Measurements from ENCODE around the gene PRR5.
"Not testable (repeated sequence)": the region's sequence is repeated elsewhere in the genome, so short reads cannot be mapped to it uniquely, and the experiment has no call there.

PRR5 gene

DNA sequence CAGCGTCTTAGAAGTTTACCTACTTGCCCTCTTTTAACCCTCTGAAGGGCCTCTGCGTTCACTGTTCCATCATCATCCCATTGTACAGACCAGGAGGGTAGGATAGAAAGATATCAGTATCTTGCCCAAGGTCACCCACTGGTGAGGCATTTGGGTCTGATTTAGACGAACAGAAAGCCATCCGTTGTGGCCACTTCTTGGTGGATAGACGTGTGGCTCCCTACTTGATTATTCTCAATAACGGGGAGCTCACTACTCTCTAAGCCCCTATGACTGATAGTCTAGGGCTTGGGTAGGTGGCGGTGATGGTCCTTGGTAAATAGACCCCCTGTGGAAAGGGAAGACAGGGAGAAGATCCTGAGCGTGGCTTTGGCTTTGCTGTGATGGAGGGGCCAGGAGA, 28.6 kb upstream of the PRR5 start:
- Histone ChIP-seq H3K4me1 (ENCODE audit: control insufficient read depth in 1 of 2, insufficient read depth in 2 of 2, low read length in 2 of 2) (peaks cover 9 to 18% of the 10 kb centered on the region in 2 donors), H3K27ac (ENCODE audit: low read depth, low read length) (no peak overlapping the region), H3K27me3 (ENCODE audit: control insufficient read depth in 1 of 2, insufficient read depth in 2 of 2, low read length in 2 of 2) (peaks cover 17 to 22% of the 10 kb centered on the region in 2 donors), H3K36me3 (ENCODE audit: control insufficient read depth in 1 of 2, insufficient read depth in 2 of 2, low read length in 2 of 2) (no peaks in the 10 kb centered on the region), H3K4me3 (ENCODE audit: low read depth in 1 of 2, low read length in 2 of 2) (no peak overlapping the region), H3K9me3 (ENCODE audit: control insufficient read depth in 1 of 2, low read length in 2 of 2) (no peaks in the 10 kb centered on the region), H3K9ac (ENCODE audit: low read depth in 1 of 2, low read length in 2 of 2) (no peak overlapping the region)

DNA sequence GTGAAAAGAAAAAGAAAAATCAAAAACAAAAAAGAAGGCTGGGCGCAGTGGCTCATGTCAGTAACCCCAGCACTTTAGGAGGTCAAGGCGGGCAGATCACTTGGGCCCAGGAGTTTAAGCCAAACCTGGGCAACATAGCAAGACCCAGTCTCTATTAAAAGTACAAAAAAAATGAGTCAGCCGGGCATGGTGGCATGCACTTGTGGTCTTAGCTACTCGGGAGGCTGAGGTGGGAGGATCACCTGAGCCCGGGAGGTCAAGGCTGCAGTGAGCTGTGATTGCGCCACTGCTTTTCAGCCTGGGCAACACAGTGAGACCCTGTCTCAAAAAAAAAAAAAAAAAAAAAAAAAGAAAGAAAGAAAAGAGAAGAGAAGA, 26.0 kb upstream of the PRR5 start:
- H3K4me1 ChIP-seq (ENCODE audit: control insufficient read depth in 1 of 2, insufficient read depth in 2 of 2, low read length in 2 of 2) = peaks cover 5 to 20% of the 10 kb centered on the region in 2 donors
- not testable (repeated sequence) for H3K4me3 ChIP-seq (ENCODE audit: low read depth in 1 of 2, low read length in 2 of 2); H3K36me3 ChIP-seq (ENCODE audit: control insufficient read depth in 1 of 2, insufficient read depth in 2 of 2, low read length in 2 of 2); H3K9ac ChIP-seq (ENCODE audit: low read depth in 1 of 2, low read length in 2 of 2); H3K9me3 ChIP-seq (ENCODE audit: control insufficient read depth in 1 of 2, low read length in 2 of 2); H3K27ac ChIP-seq (ENCODE audit: low read depth, low read length); H3K27me3 ChIP-seq (ENCODE audit: control insufficient read depth in 1 of 2, insufficient read depth in 2 of 2, low read length in 2 of 2)

DNA sequence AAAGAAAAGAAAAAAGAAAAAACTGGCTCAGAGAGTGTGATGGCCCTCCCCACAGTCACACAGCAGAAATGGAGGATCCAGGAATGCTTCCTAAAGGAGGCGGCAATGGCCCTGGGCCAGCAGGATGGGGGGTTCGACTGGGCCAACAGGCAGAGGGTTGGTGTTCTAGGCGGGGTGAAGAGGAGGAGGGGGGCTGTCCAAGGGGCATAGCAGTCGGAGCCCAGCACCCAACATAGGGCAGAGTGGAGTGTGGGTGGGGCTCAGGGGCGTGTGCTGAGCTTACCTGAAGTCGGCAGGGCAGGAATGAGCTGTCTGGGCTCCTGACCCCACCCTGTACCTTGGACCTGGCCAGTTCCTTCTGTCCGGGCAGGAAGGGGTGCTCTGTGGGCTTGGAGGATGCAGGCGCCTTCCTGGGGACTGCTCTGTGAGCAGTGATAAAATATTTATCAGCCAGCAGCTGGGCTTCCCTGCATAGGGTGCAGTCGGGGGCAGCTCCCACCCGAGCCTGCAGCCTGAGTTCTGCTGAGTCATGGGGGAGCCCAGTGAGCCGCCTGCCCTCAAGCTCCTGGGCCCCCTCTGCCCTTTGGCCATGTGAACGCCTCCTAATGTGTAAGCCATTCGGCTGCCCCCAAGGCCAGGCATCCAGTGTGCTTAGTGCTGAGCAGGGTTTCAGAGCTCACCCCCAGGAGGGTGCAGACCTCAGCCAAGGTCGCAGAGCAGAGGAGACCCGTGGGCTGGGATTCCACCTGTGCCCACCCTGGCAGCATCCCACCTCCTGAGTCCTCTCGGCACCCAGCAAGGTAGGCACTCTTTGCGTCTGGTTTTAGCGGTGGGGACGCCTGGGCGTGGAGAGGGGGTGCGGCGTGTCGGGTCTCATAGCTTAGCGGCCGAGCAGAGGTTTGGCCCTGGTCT, 25.3 kb upstream of the PRR5 start:
- Histone ChIP-seq H3K9me3 (ENCODE audit: control insufficient read depth in 1 of 2, low read length in 2 of 2) (no peaks in the 10 kb centered on the region), H3K4me1 (ENCODE audit: control insufficient read depth in 1 of 2, insufficient read depth in 2 of 2, low read length in 2 of 2) (peaks cover 5 to 21% of the 10 kb centered on the region in 2 donors), H3K27ac (ENCODE audit: low read depth, low read length) (no peak overlapping the region), H3K27me3 (ENCODE audit: control insufficient read depth in 1 of 2, insufficient read depth in 2 of 2, low read length in 2 of 2) (peaks cover 2 to 5% of the 10 kb centered on the region in 2 donors), H3K36me3 (ENCODE audit: control insufficient read depth in 1 of 2, insufficient read depth in 2 of 2, low read length in 2 of 2) (no peaks in the 10 kb centered on the region), H3K9ac (ENCODE audit: low read depth in 1 of 2, low read length in 2 of 2) (peak overlapping the region; percentile 61 to 76), H3K4me3 (ENCODE audit: low read depth in 1 of 2, low read length in 2 of 2) (peak overlapping the region; percentile 72 to 74)

DNA sequence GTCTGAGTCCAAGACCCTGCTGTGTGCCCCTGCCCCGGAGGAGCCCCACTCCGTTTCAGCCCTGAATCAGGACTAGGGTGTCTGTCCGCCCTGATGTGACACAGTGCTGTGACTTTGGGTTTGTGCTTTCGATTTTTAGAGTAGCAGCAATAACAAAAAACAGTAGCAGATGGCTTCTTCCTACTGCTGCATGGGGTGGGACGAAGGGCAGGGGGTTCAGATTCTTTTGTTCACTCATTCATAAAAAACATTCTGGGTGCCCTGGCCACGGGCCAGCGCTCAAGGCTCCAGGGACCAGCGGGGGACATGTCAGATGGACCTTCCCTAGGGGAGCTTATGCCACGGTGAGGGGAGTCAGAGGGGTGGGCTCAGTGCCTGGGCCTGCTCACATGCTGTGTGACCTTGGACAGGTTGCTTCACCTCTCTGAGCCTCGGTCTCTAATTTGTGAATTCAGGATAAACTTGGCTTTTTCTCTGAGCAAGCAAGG, 24.6 kb upstream of the PRR5 start:
- Histone ChIP-seq H3K36me3 (ENCODE audit: control insufficient read depth in 1 of 2, insufficient read depth in 2 of 2, low read length in 2 of 2) (no peaks in the 10 kb centered on the region), H3K4me3 (ENCODE audit: low read depth in 1 of 2, low read length in 2 of 2) (peak overlapping the region; percentile 72 to 74), H3K27ac (ENCODE audit: low read depth, low read length) (no peak overlapping the region), H3K9me3 (ENCODE audit: control insufficient read depth in 1 of 2, low read length in 2 of 2) (no peaks in the 10 kb centered on the region), H3K27me3 (ENCODE audit: control insufficient read depth in 1 of 2, insufficient read depth in 2 of 2, low read length in 2 of 2) (no peaks in the 10 kb centered on the region), H3K4me1 (ENCODE audit: control insufficient read depth in 1 of 2, insufficient read depth in 2 of 2, low read length in 2 of 2) (peaks cover 5 to 23% of the 10 kb centered on the region in 2 donors), H3K9ac (ENCODE audit: low read depth in 1 of 2, low read length in 2 of 2) (peak overlapping the region; percentile 61 to 76)

DNA sequence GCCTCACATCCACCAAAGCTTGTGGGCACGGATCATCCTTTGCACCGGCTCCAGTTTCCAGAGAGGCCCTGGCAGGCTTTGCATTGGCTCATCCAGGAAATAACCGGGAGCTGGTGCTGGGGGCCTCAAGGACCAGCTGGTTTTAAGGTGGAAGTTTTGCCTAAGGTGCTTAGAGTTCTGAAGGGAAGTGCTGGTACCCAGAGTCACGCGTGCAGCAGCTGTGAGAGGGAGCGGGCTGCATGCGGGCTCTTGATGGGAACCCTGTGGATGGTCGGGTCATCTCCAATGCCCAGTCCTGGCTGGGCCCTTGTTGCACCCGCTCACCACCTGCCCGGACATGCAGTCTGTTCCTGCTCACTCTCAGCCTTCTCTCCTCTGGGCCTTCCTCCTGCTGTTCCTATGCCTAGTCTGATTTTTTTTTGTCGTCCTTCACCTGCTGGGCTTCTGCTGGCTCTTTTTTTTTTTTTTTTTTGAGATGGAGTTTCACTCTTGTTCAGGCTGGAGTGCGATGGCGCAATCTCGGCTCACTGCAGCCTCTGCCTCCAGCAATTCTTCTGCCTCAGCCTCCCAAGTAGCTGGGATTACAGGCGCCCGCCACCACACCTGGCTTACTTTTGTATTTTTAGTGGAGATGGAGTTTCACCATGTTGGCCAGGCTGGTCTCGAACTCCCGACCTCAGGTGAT, 24.0 kb upstream of the PRR5 start:
- peak overlapping the region in 1 of 2 donors; percentile 61 for H3K9ac ChIP-seq (ENCODE audit: low read depth in 1 of 2, low read length in 2 of 2)
- H3K4me3 ChIP-seq (ENCODE audit: low read depth in 1 of 2, low read length in 2 of 2) = peak overlapping the region; percentile 72 to 74
- H3K27ac ChIP-seq (ENCODE audit: low read depth, low read length) = no peak overlapping the region
- no peaks in the 10 kb centered on the region for H3K27me3 ChIP-seq (ENCODE audit: control insufficient read depth in 1 of 2, insufficient read depth in 2 of 2, low read length in 2 of 2)
- no peaks in the 10 kb centered on the region for H3K9me3 ChIP-seq (ENCODE audit: control insufficient read depth in 1 of 2, low read length in 2 of 2)
- H3K4me1 ChIP-seq (ENCODE audit: control insufficient read depth in 1 of 2, insufficient read depth in 2 of 2, low read length in 2 of 2) = peaks cover 5 to 23% of the 10 kb centered on the region in 2 donors
- no peaks in the 10 kb centered on the region for H3K36me3 ChIP-seq (ENCODE audit: control insufficient read depth in 1 of 2, insufficient read depth in 2 of 2, low read length in 2 of 2)

DNA sequence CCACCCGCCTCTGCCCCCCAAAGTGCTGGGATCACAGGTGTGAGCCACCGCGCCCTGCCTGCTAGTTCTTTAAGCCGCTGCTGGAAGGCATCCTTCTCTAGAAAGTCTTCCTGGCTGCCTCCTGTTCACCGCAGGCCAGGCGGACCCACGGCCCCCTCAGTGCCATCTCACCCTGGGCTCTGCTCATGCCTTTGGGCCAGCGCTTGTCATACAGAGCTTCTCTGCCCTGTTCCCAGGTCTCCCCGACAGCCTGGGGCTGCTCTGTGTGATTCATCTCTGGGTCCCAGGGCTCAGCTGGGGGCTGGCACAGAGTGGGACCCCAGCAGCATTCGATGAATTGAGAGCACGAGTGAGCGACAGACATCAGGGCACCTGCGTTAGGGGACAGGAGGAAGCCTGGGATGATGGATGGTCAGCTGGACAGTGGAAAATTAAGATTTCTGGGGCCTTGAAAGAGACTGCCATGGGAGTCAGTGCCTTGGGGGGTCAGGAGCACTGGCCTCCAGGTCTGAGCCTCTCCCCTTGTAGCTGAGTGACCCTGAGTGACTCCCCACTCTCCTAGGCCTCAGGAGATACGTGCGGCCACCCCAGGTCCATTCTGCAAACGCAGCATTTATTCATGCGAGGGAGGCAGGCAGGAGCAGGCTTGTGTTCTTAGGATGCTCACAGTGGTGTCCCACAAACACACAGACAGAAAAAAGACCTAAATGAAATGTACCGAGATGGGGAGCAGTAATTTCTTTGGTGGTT, 23.3 kb upstream of the PRR5 start:
- no peak overlapping the region for H3K9ac ChIP-seq (ENCODE audit: low read depth in 1 of 2, low read length in 2 of 2)
- H3K27ac ChIP-seq (ENCODE audit: low read depth, low read length) = no peak overlapping the region
- no peak overlapping the region for H3K4me3 ChIP-seq (ENCODE audit: low read depth in 1 of 2, low read length in 2 of 2)
- no peaks in the 10 kb centered on the region for H3K9me3 ChIP-seq (ENCODE audit: control insufficient read depth in 1 of 2, low read length in 2 of 2)
- H3K27me3 ChIP-seq (ENCODE audit: control insufficient read depth in 1 of 2, insufficient read depth in 2 of 2, low read length in 2 of 2) = no peaks in the 10 kb centered on the region
- peaks cover 5 to 23% of the 10 kb centered on the region in 2 donors for H3K4me1 ChIP-seq (ENCODE audit: control insufficient read depth in 1 of 2, insufficient read depth in 2 of 2, low read length in 2 of 2)
- no peaks in the 10 kb centered on the region for H3K36me3 ChIP-seq (ENCODE audit: control insufficient read depth in 1 of 2, insufficient read depth in 2 of 2, low read length in 2 of 2)

DNA sequence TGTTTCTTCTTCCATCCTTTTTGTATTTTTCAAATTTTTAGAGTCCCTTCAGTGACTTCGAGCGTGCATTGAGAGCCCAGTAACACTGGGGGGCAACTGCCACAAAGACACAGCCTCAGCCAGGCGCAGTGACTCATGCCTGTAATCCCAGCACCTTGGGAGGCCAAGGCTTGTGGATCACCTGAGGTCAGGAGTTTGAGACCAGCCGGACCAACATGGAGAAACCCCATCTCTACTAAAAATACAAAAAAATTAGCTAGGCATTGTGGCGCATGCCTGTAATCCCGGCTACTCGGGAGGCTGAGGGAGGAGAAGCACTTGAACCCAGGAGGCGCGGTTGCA, 22.7 kb upstream of the PRR5 start:
- not testable (repeated sequence) for H3K27ac ChIP-seq (ENCODE audit: low read depth, low read length); H3K27me3 ChIP-seq (ENCODE audit: control insufficient read depth in 1 of 2, insufficient read depth in 2 of 2, low read length in 2 of 2); H3K36me3 ChIP-seq (ENCODE audit: control insufficient read depth in 1 of 2, insufficient read depth in 2 of 2, low read length in 2 of 2); H3K9me3 ChIP-seq (ENCODE audit: control insufficient read depth in 1 of 2, low read length in 2 of 2); H3K9ac ChIP-seq (ENCODE audit: low read depth in 1 of 2, low read length in 2 of 2); H3K4me3 ChIP-seq (ENCODE audit: low read depth in 1 of 2, low read length in 2 of 2)
- H3K4me1 ChIP-seq (ENCODE audit: control insufficient read depth in 1 of 2, insufficient read depth in 2 of 2, low read length in 2 of 2) = peaks cover 5 to 23% of the 10 kb centered on the region in 2 donors

DNA sequence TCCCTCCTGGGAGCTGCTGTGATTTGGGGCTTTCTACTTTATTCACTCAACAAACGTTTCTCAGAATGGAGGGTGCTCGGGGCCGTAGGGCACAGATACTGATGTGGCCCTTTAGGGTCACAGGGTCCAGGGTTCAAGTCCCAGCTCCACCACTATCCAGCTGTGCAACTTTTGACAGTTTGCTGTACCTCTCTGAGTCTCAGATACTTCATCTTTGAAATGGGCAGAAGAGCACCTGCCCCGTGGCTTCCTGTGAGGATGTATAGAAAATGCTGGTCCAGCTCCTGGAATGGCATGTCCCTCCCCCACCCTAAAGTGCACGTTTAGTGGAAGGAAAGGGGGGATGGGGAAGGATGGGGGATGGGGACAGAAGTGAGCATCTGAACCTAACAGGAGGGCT, 21.9 kb upstream of the PRR5 start:
- no peak overlapping the region for H3K9ac ChIP-seq (ENCODE audit: low read depth in 1 of 2, low read length in 2 of 2)
- H3K36me3 ChIP-seq (ENCODE audit: control insufficient read depth in 1 of 2, insufficient read depth in 2 of 2, low read length in 2 of 2) = no peaks in the 10 kb centered on the region
- no peaks in the 10 kb centered on the region for H3K9me3 ChIP-seq (ENCODE audit: control insufficient read depth in 1 of 2, low read length in 2 of 2)
- H3K4me1 ChIP-seq (ENCODE audit: control insufficient read depth in 1 of 2, insufficient read depth in 2 of 2, low read length in 2 of 2) = peaks cover 7 to 30% of the 10 kb centered on the region in 2 donors
- H3K27me3 ChIP-seq (ENCODE audit: control insufficient read depth in 1 of 2, insufficient read depth in 2 of 2, low read length in 2 of 2) = no peaks in the 10 kb centered on the region
- H3K27ac ChIP-seq (ENCODE audit: low read depth, low read length) = no peak overlapping the region
- no peak overlapping the region for H3K4me3 ChIP-seq (ENCODE audit: low read depth in 1 of 2, low read length in 2 of 2)

DNA sequence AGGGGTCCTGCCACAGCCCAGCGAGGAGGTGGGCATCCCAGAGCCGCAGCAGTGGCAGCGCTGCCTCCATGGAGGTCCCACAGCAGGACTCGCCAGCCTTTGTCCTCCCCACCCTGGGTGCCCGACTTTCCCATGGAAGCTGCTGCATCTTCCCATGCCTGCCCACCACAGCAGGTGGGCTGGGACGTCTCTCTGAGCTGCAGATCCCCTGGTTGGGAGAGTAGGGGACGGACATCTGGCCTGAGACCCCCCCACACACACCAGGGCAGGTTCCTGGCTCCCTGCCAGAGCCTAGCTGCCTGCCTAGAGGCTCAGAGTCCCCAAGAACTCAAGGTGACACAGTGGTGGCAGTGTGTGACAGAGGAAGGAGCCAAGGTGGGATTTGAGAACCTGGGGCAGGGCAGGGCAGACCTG, 21.5 kb upstream of the PRR5 start:
- no peaks in the 10 kb centered on the region for H3K36me3 ChIP-seq (ENCODE audit: control insufficient read depth in 1 of 2, insufficient read depth in 2 of 2, low read length in 2 of 2)
- no peak overlapping the region for H3K9ac ChIP-seq (ENCODE audit: low read depth in 1 of 2, low read length in 2 of 2)
- no peaks in the 10 kb centered on the region for H3K27me3 ChIP-seq (ENCODE audit: control insufficient read depth in 1 of 2, insufficient read depth in 2 of 2, low read length in 2 of 2)
- H3K4me1 ChIP-seq (ENCODE audit: control insufficient read depth in 1 of 2, insufficient read depth in 2 of 2, low read length in 2 of 2) = peaks cover 10 to 35% of the 10 kb centered on the region in 2 donors
- H3K9me3 ChIP-seq (ENCODE audit: control insufficient read depth in 1 of 2, low read length in 2 of 2) = no peaks in the 10 kb centered on the region
- H3K27ac ChIP-seq (ENCODE audit: low read depth, low read length) = no peak overlapping the region
- no peak overlapping the region for H3K4me3 ChIP-seq (ENCODE audit: low read depth in 1 of 2, low read length in 2 of 2)

All from duodenal mucosa (tissue), 2 donors.